Fibroblast of the aortic adventitia (primary cell): ENCODE data around the gene CTSL. TPM values are rescaled to one million over a fixed set of nuclear protein-coding genes. Genes with fewer than 3 reads are reported as not detected.

Source experiments
- DNase-seq: peaks from one replicate; pipeline ENCODE4 v3.0.0-alpha.2; 2010; ENCODE audit warnings: low read depth
- H3K4me3 ChIP-seq: 2 replicates; pipeline ENCODE4 v1.5.1; 2011; ENCODE audit warnings: low read depth, mild to moderate bottlenecking, control low read depth, low read length, moderate library complexity
- CTCF ChIP-seq: IDR thresholded peaks from 2 replicates; pipeline ENCODE4 v1.5.1; 2011; ENCODE audit warnings: mild to moderate bottlenecking, low read length, control low read depth, inconsistent platforms; ENCODE audit not compliant: insufficient read depth
- total RNA-seq: library from RNA; depleted of rRNA; stranded (reverse); fragments of >200 nt; gene quantifications from 2 replicates; pipeline ENCODE4 v1.2.3, GENCODE V29; 2012; ENCODE audit warnings: low replicate concordance

CTSL gene
- total RNA-seq, 1 donor = 513 TPM

- no peak overlapping the region for H3K4me3 ChIP-seq
- TF ChIP-seq CTCF = no peak
- DNase-seq = peak; percentile 22
Observed at GRCh38 chr9:87682085-87682484, 43.8 kb upstream of the CTSL start.

GRCh38 chr9:87682618-87683017 is 43.3 kb upstream of the CTSL start:
- TF ChIP-seq CTCF = no peak
- DNase-seq = no peak
- no peak overlapping the region for H3K4me3 ChIP-seq

GRCh38 chr9:87683751-87684626 is 41.9 kb upstream of the CTSL start:
- DNase-seq = no peak
- H3K4me3 ChIP-seq = no peak overlapping the region
- no peak for TF ChIP-seq CTCF

- DNase-seq = peak; percentile 52
Observed at GRCh38 chr9:87684627-87685219, 41.2 kb upstream of the CTSL start.

GRCh38 chr9:87685441-87685840 is 40.5 kb upstream of the CTSL start:
- DNase-seq = no peak
- TF ChIP-seq CTCF = no peak
- no peak overlapping the region for H3K4me3 ChIP-seq

More at GRCh38 chr9:87684627-87685219, 41.2 kb upstream of the CTSL start:
- TF ChIP-seq CTCF = peak; percentile 73
- no peak overlapping the region for H3K4me3 ChIP-seq

- no peak for TF ChIP-seq CTCF
- DNase-seq = no peak
- no peak overlapping the region for H3K4me3 ChIP-seq
Observed at GRCh38 chr9:87685871-87686519, 39.9 kb upstream of the CTSL start.
